ENCODE data around the gene DNM3. TPM values are rescaled to one million over a fixed set of nuclear protein-coding genes. Genes with fewer than 3 reads are reported as not detected.

Gene DNM3
- total and polyA plus RNA-seq, 9 of the 15 experiments (the other 6 are each of a cell fraction or from before 2014, with no cell fraction given), result 0.08 to 0.36 (median 0.22) TPM; not detected in 1

DNA sequence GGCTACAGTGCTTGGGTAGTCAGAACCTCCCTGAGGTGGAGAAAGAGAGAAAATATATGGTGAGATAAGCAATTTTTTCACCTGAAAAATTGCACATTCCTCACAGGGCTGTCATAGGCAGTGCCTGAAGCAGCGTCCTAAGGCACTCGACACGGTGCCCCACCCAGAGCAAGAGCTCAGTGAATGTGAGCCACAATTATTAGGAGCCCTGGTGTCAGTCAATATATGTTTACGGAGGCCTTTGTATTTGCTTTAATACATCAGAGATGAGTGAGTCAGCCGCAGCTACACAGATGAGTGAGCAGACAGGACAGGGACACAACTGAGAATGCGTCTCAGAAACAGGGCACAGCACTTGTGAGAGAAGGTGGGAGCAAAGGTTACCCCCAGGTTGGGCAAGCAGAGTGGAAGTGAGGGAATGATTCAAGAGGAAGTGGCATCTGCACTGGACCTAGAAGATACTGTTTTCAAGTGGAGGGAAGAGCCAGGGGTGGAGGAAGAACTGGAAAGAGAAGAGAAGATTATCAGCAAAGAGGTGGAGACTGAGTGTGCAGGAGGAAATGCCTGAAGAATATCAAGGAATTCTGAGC is 607.8 kb downstream of the DNM3 start (continued):
- TF ChIP-seq FOXK2 (conservative IDR thresholded peaks at IDR 0.05 in 1 of 2, IDR thresholded peaks at IDR 0.05 in 1 of 2; ENCODE audit: low read depth in 2 of 2), result 0 out of 4 replicates have a peak, but pooled peaks of 1 of the 2 experiments have one; percentile 23
- TF ChIP-seq ZFX (CRISPR knock-in tag; IDR thresholded peaks at IDR 0.05), result 0 out of 2 replicates have a peak, but pooled peaks have one; percentile 11
- no peak for TF ChIP-seq ZNF146 (CRISPR knock-in tag; IDR thresholded peaks at IDR 0.05; ENCODE audit: unreplicated experiment)
- TF ChIP-seq, protein P1, sequence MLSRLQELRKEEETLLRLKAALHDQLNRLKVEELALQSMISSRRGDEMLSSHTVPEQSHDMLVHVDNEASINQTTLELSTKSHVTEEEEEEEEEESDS (CRISPR knock-in tag; IDR thresholded peaks at IDR 0.05), result no peak
- no peak for TF ChIP-seq ZNF24 (IDR thresholded peaks at IDR 0.05)

GRCh38 chr1:172449585-172450523 is 608.6 kb downstream of the DNM3 start:
- H3K36me3 ChIP-seq (ENCODE audit: control insufficient read depth, insufficient read depth, low read length), result no peaks in the 10 kb centered on the region
- BruUV-seq (replicated peaks), result no TSS peak
- H3K4me2 ChIP-seq (ENCODE audit: insufficient read depth, low read length), result peak overlapping the region; percentile 60
- peak; percentile 83 to 89 (median 84) for DNase-seq (ENCODE audit: extremely low read depth in 1 of 4, low spot score in 3 of 4)
- H3K9ac ChIP-seq (ENCODE audit: insufficient read depth in 1 of 2, low read depth in 2 of 2, low read length in 2 of 2), result peak overlapping the region; percentile 3 to 15; a peak in 2 of 4 replicates
- H3K4me3 ChIP-seq, result no peak overlapping the region
- in situ Hi-C loops (cut with MboI), result loop anchor here (5.0 kb wide), 1 partner anchor 277 kb away; no protein-coding TSS in a partner anchor
- H3K4me1 ChIP-seq (replicated peaks in 1 of 2; ENCODE audit: control insufficient read depth in 2 of 2, insufficient read depth in 2 of 2, low read length in 2 of 2), result peaks cover 26 to 41% of the 10 kb centered on the region in 2 experiments
- H3K27ac ChIP-seq (ENCODE audit: extremely low read depth, low read depth, low read length), result peak overlapping the region; percentile 18; the same call in 1 of the 3 replicates
- peak overlapping the region; percentile 99 for H2AFZ ChIP-seq (ENCODE audit: low read depth, low read length)
- POLR2A ChIA-PET, result interaction anchor here (0.6 to 2.2 kb wide), 4 partner anchors 23 to 276 kb away, joined by 3 to 8 read pairs (median 4); no protein-coding TSS in a partner anchor
- ATAC-seq, result peak; percentile 96
- CTCF ChIA-PET (ENCODE audit: low intra/inter-chr PET ratio), result interaction anchor here (0.6 to 1.6 kb wide), 5 partner anchors 50 to 292 kb away, joined by 3 to 6 read pairs (median 3); no protein-coding TSS in a partner anchor
- FAIRE-seq, result peak; percentile 91
- no peaks in the 10 kb centered on the region for H3K27me3 ChIP-seq (ENCODE audit: control insufficient read depth in 2 of 2, insufficient read depth in 2 of 2, low read length in 2 of 2)
- no peaks in the 10 kb centered on the region for H3K79me2 ChIP-seq (ENCODE audit: control insufficient read depth, insufficient read depth, low read length)
- H4K20me1 ChIP-seq (replicated peaks; ENCODE audit: control insufficient read depth, insufficient read depth, low read length), result no peaks in the 10 kb centered on the region
- H3K9me3 ChIP-seq (replicated peaks; ENCODE audit: control insufficient read depth, insufficient read depth, low read depth, low read length), result no peaks in the 10 kb centered on the region
- intact Hi-C loops (cut with micrococcal nuclease), result loop anchor here (1.0 to 5.0 kb wide), 5 partner anchors 47 to 278 kb away; no protein-coding TSS in a partner anchor
- H3K9me1 ChIP-seq (ENCODE audit: control insufficient read depth, insufficient read depth, low read length), result peaks cover 5% of the 10 kb centered on the region
- 37% methylated on average over 18 of the region's 18 CpGs for WGBS (ENCODE audit: insufficient coverage, low coverage, missing lambda C conversion rate)
- peak; percentile 10 for TF ChIP-seq NEUROD1 (IDR thresholded peaks at IDR 0.05; ENCODE audit: borderline replicate concordance, low read depth, low read length, partially characterized antibody)
- TF ChIP-seq GTF2A2 (tag; IDR thresholded peaks at IDR 0.05), result 0 out of 2 replicates have a peak, but pooled peaks have one; percentile 24
- peak; percentile 55 for TF ChIP-seq DMBX1 (CRISPR knock-in tag; IDR thresholded peaks at IDR 0.05; ENCODE audit: borderline replicate concordance)
- TF ChIP-seq SMAD4 (CRISPR knock-in tag; conservative IDR thresholded peaks at IDR 0.05), result peak; percentile 42
- peak in 1 of 2 experiments; percentile 64; a peak in 1 of 4 replicates for TF ChIP-seq NONO (IDR thresholded peaks at IDR 0.05; ENCODE audit: low read depth in 2 of 2, low read length in 1 of 2)
- TF ChIP-seq XRCC5 (IDR thresholded peaks at IDR 0.05; ENCODE audit: low read depth, low read length), result peak; percentile 68; the same call in 1 of the 2 replicates
- TF ChIP-seq ID3 (CRISPR knock-in tag; IDR thresholded peaks at IDR 0.05), result no peak
- peak; percentile 36; the same call in 1 of the 2 replicates for TF ChIP-seq ID3 (tag; IDR thresholded peaks at IDR 0.05)
- TF ChIP-seq ESRRA (IDR thresholded peaks at IDR 0.05; ENCODE audit: borderline replicate concordance, low read depth), result peak; percentile 56; the same call in 1 of the 2 replicates
- TF ChIP-seq ZFP36 (IDR thresholded peaks at IDR 0.05; ENCODE audit: low read depth, low read length, partially characterized antibody), result peak; percentile 20
- peak; percentile 69; the same call in 1 of the 2 replicates for TF ChIP-seq RB1 (IDR thresholded peaks at IDR 0.05; ENCODE audit: low read depth)
